Suprapubic skin (tissue), 3 donors: ENCODE data around the gene OR2F2.

Experiments
- CTCF ChIP-seq, 2 donors: fragments of 200-600 bp in 1 of 2; fragments of 450-650 bp in 1 of 2; sonication (generic) in 1 of 2; IDR thresholded peaks; one replicate each; pipeline ENCODE4 v1.5.1; 2016 to 2019; ENCODE audit warnings: antibody characterized with exemption in 2 of 2, mild to moderate bottlenecking in 1 of 2, moderate library complexity in 1 of 2
- EP300 ChIP-seq: sonication (generic); formaldehyde crosslinking; IDR thresholded peaks from one replicate; pipeline ENCODE4 v1.6.1; 2017; ENCODE audit warnings: antibody characterized with exemption
- POLR2A ChIP-seq, 2 donors: fragments of 450-650 bp; IDR thresholded peaks; one replicate each; pipeline ENCODE4 v1.6.1; 2017; ENCODE audit warnings: antibody characterized with exemption in 2 of 2, mild to moderate bottlenecking in 2 of 2, moderate library complexity in 2 of 2

GRCh38 chr7:143974459-143974858 is 39.4 kb downstream of the OR2F2 start:
- TF ChIP-seq POLR2A (IDR thresholded peaks at IDR 0.05) = no peak
- no peak for TF ChIP-seq EP300
- TF ChIP-seq CTCF (IDR thresholded peaks at IDR 0.05) = no peak
